Measurements from ENCODE around the gene HLA-B.

- TF ChIP-seq LEF1 (IDR thresholded peaks at IDR 0.05; ENCODE audit: borderline replicate concordance) (no peak), CTBP1 (IDR thresholded peaks at IDR 0.05; ENCODE audit: borderline replicate concordance) (no peak), FOXM1 (IDR thresholded peaks at IDR 0.05; ENCODE audit: borderline replicate concordance) (no peak), ZNF384 (IDR thresholded peaks at IDR 0.05) (no peak), BHLHE40 (IDR thresholded peaks at IDR 0.05; ENCODE audit: borderline replicate concordance) (no peak), TARDBP (IDR thresholded peaks at IDR 0.05) (no peak), FOXK2 (IDR thresholded peaks at IDR 0.05) (no peak), ARNT (IDR thresholded peaks at IDR 0.05) (no peak)
- TF ChIP-seq, protein P1, sequence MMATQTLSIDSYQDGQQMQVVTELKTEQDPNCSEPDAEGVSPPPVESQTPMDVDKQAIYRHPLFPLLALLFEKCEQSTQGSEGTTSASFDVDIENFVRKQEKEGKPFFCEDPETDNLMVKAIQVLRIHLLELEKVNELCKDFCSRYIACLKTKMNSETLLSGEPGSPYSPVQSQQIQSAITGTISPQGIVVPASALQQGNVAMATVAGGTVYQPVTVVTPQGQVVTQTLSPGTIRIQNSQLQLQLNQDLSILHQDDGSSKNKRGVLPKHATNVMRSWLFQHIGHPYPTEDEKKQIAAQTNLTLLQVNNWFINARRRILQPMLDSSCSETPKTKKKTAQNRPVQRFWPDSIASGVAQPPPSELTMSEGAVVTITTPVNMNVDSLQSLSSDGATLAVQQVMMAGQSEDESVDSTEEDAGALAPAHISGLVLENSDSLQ (IDR thresholded peaks at IDR 0.05): no peak
Measured at GRCh38 chr6:31378062-31378720, 21.2 kb upstream of the HLA-B start.
